ENCODE results near the gene CAMK1D.

The CAMK1D gene

GRCh38 chr10:12499076-12499986, 150.0 kb downstream of the CAMK1D start:
- DNase-seq (ENCODE audit: low spot score) = peak; percentile 76

DNA sequence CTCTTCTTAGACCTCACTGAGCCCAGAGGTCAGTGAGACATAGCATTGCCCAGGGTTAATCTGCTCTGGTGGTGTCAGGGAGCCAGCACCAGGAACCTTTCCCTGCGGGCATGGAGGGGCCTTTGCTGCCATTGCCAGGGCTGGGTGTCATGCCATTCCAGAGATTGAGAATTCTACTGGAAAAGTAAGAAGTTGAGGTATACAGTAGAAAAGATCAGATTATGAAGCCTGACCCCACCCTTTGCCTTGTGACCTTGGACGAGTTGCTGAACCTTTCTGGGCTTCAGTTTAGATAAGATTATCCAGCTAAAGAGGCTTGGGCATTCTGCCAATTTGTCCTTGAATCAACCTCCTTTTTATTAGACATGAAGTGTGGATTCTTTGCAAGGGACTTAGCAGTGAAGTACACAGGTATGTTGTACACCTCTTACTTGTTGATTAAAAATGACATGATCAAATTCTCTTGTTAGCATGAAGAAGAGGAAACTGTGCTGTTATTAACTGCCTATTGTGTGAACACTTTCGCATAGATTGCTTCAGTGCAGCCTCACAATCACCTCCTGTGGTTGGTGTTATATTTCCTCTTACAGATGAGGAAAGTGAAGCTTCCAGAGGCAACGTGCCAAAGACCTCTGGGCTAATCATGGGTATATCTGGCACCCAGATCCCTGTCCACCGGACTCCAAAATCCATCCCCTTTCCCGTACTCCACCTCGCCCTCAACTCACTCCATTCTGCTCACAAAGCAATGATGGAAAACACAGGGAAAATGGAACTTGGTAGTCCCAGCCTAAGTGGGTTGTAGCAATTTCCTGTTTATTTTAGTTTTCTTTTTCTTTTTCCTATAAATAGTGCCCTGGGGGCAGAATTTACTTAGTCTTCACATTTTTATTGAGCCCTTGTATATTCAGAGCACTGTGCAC, 151.3 kb downstream of the CAMK1D start:
- DNase-seq (ENCODE audit: low spot score) = no peak

GRCh38 chr10:12501324-12501723, 152.0 kb downstream of the CAMK1D start:
- no peak for DNase-seq (ENCODE audit: low spot score)

DNA sequence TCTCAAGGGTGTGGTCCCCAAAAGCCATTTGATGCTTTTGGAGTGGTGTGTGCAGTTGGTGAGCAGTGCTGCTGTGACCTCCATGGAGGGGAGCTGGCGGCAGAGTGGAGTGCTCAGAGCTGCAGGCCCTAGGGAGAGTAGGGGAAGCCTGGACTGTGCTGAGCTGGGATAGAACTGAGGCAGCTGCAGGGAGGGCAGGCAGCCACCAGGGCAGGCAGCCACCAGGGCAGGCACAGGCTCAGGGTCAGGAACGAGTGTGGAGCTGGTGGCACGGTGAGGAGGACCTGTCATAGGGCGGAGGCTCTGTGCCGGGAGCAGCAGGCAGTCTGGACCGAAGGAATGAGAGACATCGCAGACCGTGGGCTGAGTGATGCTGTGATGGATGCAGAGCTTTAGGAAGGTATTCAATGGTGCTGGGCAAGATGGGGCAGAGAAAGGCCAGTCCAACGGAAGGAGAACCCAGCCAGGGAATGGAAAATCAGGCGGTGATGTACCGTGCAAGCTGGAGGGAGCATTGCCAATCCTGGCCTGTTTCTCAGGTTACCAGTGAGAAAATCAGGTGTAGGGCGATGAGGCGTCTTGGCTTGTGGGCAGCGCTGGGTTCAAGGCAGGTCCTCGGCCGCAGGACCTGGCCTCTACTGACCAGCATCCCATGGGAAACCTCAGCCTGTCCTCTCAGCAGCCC, 152.6 kb downstream of the CAMK1D start:
- DNase-seq (ENCODE audit: low spot score) = no peak

- DNase-seq (ENCODE audit: low spot score) = no peak
Observed at GRCh38 chr10:12502526-12503274, 153.4 kb downstream of the CAMK1D start.

DNA sequence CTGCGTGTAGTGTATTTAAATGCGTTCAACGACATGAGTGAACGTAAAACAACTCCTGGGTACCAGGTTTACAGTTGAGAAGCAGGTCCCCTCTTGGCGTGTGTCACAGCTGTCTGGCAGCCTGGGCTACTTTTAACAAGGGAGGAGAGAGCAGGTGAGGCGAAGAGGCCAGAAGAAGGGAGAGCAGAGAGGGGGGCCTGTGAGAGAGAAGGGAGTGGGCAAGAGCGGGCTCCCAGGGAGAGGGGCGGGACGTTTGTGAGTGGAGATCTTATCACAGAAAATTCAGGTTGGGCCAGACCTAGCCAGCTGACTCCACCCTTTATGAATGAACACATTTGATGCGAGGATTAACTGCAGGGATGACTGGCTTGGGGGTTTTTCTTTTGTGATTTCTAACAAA, 154.0 kb downstream of the CAMK1D start:
- DNase-seq (ENCODE audit: low spot score) = no peak

DNA sequence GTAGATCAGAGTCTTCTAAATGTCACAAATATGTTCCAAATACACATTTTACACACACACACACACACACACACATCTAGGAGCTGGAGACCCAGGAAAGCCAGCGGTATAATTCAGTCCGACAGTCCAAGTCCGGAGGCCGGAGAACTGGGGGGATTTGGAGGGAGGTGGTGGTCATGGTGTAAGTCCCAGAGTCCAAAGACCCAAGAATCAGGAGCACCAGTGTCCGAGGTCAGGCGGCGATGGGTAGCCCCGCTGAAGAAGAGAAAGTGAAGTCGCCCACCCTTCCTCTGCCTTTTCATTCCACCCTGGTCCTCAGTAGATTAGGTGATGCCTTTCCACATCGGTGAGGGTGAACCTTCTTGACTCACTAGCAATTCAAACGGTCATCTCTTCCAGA, 154.8 kb downstream of the CAMK1D start:
- no peak for DNase-seq (ENCODE audit: low spot score)

DNA sequence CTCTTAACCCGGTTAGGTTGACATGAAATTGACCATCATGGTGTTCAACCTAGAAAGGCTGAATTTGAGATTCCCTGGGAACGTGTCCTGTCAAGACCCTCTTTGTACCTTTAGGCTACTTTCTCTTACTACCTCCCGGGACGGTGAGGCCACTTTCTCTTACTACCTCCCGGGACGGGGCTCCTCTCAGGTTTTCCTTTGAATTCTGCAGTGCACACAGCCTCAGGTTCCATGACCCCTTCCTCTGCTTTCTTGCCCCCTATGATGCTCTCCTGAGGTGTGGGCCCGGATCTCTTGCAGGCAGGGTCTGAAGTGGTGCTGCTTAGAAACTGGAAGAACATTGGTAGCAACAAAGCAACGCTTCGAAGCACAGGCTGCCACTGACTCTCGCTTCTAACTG, 155.3 kb downstream of the CAMK1D start:
- DNase-seq (ENCODE audit: low spot score) = no peak

DNA sequence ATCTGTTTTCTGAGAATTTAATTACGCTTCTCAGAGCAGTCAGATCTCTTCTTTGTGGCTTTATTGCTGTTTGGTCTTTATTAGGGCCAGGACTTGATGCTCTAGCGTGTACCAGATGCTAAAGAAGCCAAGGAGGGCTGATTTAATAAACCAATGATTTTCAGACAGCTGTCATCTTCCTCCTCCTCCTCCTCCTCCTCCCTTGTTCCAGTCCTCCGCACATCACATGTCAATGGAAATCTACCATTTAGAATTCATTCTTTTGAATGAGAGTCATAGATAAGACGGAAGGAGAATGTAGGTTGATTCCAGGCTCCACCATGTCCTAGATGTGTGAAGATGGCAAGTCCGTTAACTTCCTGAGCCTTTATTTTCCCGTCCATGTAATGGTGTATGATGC, 156.3 kb downstream of the CAMK1D start:
- no peak for DNase-seq (ENCODE audit: low spot score)

DNA sequence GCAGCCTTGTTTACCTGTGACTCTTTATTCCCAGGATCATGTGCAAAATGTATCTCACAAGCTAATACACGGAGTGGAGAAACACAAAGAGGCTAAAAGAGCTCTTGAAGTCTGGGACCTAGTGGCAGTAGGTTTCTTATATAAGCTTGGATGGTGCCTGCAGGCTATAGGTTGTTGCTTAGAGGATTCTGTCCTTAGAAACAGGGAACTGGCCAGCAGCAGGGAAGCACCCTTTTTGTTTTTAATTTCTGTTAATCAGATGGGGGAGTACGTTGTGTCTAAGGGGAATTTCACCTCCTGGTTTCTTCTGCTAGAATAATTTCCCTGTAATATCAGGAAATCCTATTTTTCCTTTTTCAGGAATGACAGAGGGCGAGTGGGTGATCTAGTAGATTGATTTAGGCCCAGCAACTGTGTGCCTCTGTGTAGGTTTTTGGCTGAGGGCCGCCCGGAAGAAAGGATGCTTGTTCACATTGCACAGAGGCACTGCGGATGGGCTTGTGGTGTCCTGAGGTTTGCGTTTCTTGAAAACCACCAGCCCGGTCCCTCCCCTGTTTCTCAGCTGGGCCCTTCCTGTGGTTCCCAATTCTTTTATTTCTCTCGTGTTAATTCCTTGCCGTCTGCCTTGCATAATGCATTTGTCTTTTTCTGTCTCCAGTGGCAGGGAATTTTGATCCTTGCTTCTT, 158.0 kb downstream of the CAMK1D start:
- peak; percentile 52 for DNase-seq (ENCODE audit: low spot score)

DNA sequence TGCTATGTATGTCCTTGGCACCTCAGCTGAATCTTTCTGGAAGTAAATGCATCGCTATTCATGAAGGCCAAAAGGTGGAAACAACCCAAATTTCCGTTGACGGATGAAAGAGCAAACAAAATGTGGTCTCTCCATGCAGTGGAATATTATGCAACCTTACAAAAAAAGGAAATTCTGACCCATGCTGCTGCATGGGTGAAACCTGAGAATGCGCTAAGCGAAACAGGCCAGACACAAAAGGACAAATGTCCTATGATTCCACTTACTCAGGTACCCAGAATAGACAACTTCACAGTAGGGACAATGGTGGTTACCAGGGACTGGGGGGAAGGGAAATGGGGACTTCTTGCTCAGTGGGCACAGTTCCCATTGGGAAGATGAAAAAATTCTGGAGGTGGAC, 158.8 kb downstream of the CAMK1D start:
- no peak for DNase-seq (ENCODE audit: low spot score)

- DNase-seq (ENCODE audit: low spot score) = no peak
Observed at GRCh38 chr10:12509016-12509793, 159.9 kb downstream of the CAMK1D start.

GRCh38 chr10:12509794-12510100, 160.4 kb downstream of the CAMK1D start:
- DNase-seq (ENCODE audit: low spot score) = no peak

GRCh38 chr10:12510501-12510941, 161.2 kb downstream of the CAMK1D start:
- DNase-seq (ENCODE audit: low spot score) = peak; percentile 57

DNA sequence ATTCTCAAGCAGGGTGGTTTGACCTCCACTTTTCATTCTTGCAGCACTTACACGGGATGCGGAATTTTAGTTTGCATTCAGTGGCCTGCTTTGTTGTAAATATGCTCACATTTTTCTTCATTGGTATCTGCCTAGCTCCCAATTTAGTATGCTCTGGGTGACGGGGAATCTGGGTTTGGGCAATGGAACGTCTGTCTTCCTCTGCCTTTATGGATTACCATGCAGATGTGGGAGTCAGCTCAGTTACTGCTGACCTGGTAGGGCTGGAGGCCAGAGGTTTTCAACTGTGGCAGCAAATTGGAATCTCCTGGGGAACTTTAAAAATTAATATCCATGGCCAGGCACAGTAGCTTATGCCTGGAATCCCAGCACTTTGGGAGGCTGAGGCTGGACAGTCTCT, 161.6 kb downstream of the CAMK1D start:
- DNase-seq (ENCODE audit: low spot score) = no peak

DNA sequence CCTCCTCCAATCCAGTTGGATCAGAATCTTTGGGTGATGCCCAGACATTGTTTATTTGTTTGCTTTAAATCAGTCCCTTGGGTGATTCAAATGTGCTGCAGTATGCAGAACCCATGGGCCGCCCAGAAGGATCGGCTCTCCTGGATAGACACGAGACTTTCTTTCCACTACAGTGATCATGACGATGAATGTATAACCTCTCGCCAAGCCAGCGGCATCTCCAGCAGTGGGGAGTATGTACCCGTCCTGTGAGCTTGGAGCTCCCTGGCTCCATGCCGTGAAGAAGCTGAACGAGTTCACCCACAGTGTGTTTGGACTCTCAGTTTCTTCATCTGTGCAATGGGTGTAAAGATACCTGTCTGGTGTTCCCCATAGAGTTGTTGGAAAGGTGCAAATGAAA, 162.3 kb downstream of the CAMK1D start:
- no peak for DNase-seq (ENCODE audit: low spot score)

DNA sequence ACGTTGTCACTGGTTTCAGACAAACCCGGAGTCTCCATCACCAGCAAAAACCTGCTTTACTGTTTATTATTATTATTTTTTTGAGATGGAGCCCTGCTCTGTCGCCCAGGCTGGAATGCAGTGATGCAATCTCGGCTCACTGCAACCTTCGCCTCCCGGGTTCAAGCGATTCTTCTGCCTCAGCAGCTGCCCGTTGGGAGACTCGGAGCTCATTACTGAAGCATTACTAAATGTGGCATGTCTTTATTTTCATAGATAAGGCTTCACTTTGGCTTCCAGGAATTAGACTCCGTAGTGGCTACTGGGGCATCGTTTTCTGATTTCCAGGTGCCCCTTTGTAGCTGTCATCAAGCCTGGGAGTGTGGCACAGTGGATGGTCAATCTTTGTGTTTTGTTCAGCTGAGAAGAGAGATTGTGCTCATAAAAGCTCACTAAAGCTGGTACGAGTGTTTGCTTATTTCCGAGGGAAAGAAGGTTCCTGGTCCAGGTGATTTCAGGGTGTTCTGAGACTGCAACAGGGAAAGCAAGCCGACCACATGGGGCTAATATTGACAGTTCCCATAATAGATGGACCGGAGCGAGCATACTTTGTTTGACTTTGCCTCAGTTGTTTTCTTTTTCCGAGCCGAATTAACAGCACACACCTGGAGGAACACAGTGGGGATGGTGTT, 163.1 kb downstream of the CAMK1D start:
- no peak for DNase-seq (ENCODE audit: low spot score)

DNA sequence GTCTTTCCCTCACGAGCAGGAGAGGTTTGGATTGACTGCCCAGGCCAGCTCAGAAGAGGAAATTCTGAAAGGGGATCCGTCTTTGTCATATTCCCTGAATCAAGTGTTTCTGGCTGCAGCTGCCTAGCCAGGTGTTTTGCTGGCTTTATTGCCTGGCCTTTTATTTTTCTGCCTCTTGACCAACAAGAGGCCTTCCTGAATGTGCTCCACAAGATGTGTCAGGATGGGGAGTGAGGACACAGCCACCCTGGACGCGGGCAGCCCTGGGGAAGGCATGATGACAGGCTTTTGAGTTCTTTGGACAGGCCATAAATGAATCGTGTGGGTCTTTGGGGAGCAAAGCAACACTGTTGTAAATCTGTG, 163.6 kb downstream of the CAMK1D start:
- no peak for DNase-seq (ENCODE audit: low spot score)

DNA sequence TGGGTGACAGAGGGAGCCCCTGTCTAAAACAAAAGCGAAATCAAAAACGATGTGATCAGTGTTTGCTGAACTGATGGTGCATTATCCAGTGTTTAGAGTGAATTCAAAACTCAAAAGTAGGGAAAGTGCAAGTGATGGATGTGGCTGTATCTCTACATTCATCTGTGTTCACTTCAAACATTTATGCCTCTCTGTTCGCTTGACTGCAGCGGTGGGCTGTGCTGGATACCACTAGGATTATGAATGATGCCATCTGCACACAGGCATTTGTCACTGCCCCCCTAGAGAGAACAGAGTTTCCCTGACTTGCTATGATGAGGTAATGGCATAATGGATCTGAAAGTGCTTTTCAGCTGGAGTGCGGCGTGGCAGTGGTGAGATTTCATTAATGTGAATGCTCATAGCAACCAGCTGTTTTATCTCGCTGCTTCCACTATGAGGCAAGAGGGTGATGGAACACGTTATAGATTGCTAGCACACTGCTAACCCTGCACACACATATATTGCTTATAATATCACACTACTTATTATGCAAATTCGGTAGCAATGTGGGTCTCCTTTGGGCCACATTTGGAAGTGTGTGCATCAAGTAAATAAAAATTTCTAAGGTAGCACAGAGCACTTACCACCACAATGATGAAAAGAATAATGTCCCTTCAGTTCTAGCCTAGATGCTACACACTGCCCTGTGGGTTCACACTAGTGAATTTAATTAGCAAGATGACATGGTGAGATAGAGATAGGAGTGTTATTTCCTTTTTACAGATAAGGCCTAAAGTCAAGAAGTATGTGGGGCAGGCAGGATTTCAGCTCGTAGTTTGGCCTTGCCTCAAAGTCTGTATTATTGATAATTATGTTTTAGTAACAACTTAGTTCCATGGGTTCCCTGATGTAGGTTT, 164.7 kb downstream of the CAMK1D start:
- peak; percentile 42 for DNase-seq (ENCODE audit: low spot score)
